Measurements from ENCODE around the gene PEX14. TPM values are rescaled to one million over a fixed set of nuclear protein-coding genes. Genes with fewer than 3 reads are reported as not detected.

The PEX14 gene
- total RNA-seq, 1 experiment from 2014 or later: 36.0 TPM

DNA sequence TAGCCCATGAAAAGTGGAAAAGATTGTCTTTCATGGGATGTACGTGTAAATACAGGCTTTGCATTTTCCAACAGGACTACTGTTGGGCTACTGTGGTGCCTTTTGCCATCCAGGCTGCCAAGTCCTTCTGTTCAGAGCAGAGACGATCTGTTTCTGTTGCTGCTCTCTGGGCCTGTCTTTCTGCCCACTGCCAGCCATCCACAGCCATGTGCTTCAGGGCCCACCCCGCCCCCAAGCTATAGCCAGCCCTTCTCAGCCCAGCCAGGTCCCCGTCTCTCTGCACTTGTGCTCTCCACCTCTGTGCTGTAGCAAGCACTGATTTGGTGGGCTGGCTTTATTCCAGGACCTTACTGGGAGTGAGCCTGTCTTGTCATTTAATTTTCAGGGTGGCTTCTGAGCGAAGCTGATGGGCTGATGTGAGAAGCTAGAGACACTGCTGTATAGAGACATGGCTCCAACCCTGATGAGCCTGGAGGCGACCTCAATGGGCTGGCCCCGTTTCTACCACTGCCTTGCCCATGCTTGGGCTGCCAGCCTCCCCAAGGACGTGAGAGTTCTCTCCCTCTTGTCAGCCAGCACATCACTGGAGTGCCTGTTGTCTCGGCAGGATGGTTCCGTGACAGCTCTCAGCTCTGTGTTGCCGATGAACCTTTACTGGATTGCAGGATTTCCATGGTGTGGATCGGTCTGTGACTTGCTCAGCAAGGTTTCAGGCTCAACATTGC lies 137.8 kb downstream of the PEX14 start:
- Histone ChIP-seq H3K4me1 (ENCODE audit: control insufficient read depth, insufficient read depth, low read length) (no peaks in the 10 kb centered on the region), H3K27ac (ENCODE audit: low read length) (no peak overlapping the region), H3K36me3 (ENCODE audit: control insufficient read depth, insufficient read depth, low read length) (no peaks in the 10 kb centered on the region), H3K4me3 (ENCODE audit: low read depth in 2 of 2, low read length in 2 of 2) (no peak overlapping the region), H3K9me3 (ENCODE audit: control insufficient read depth, insufficient read depth, low read depth, low read length) (no peaks in the 10 kb centered on the region), H3K27me3 (ENCODE audit: control insufficient read depth, insufficient read depth, low read length) (no peaks in the 10 kb centered on the region)
- ATAC-seq: no peak
- CTCF ChIA-PET: no interaction called here
- BruUV-seq (replicated peaks): no TSS peak
- intact Hi-C loops (cut with micrococcal nuclease; ENCODE audit: unreplicated experiment): no loop called here
- POLR2A ChIA-PET: interaction anchor here (0.6 kb wide), 1 partner anchor 11 kb away, joined by 4 read pairs; no protein-coding TSS in a partner anchor
- TF ChIP-seq POLR2AphosphoS5 (IDR thresholded peaks at IDR 0.05; ENCODE audit: low read depth, low read length) (no peak), SIN3A (IDR thresholded peaks at IDR 0.05; ENCODE audit: borderline replicate concordance, insufficient read depth, low read depth, low read length) (no peak), TCF7L2 (IDR thresholded peaks at IDR 0.05; ENCODE audit: low read depth, low read length) (no peak)
- TF ChIP-seq, protein P1, sequence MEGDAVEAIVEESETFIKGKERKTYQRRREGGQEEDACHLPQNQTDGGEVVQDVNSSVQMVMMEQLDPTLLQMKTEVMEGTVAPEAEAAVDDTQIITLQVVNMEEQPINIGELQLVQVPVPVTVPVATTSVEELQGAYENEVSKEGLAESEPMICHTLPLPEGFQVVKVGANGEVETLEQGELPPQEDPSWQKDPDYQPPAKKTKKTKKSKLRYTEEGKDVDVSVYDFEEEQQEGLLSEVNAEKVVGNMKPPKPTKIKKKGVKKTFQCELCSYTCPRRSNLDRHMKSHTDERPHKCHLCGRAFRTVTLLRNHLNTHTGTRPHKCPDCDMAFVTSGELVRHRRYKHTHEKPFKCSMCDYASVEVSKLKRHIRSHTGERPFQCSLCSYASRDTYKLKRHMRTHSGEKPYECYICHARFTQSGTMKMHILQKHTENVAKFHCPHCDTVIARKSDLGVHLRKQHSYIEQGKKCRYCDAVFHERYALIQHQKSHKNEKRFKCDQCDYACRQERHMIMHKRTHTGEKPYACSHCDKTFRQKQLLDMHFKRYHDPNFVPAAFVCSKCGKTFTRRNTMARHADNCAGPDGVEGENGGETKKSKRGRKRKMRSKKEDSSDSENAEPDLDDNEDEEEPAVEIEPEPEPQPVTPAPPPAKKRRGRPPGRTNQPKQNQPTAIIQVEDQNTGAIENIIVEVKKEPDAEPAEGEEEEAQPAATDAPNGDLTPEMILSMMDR (IDR thresholded peaks at IDR 0.05): no peak
- TF ChIP-seq, protein P2, sequence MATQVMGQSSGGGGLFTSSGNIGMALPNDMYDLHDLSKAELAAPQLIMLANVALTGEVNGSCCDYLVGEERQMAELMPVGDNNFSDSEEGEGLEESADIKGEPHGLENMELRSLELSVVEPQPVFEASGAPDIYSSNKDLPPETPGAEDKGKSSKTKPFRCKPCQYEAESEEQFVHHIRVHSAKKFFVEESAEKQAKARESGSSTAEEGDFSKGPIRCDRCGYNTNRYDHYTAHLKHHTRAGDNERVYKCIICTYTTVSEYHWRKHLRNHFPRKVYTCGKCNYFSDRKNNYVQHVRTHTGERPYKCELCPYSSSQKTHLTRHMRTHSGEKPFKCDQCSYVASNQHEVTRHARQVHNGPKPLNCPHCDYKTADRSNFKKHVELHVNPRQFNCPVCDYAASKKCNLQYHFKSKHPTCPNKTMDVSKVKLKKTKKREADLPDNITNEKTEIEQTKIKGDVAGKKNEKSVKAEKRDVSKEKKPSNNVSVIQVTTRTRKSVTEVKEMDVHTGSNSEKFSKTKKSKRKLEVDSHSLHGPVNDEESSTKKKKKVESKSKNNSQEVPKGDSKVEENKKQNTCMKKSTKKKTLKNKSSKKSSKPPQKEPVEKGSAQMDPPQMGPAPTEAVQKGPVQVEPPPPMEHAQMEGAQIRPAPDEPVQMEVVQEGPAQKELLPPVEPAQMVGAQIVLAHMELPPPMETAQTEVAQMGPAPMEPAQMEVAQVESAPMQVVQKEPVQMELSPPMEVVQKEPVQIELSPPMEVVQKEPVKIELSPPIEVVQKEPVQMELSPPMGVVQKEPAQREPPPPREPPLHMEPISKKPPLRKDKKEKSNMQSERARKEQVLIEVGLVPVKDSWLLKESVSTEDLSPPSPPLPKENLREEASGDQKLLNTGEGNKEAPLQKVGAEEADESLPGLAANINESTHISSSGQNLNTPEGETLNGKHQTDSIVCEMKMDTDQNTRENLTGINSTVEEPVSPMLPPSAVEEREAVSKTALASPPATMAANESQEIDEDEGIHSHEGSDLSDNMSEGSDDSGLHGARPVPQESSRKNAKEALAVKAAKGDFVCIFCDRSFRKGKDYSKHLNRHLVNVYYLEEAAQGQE (IDR thresholded peaks at IDR 0.05; ENCODE audit: insufficient read depth in 1 of 2, low read depth in 2 of 2, low read length in 1 of 2): no peak
- in situ Hi-C loops (cut with HindIII; ENCODE audit: low pct_unique_long_range_greater_than_20kb, low sequenced_read_pairs): no loop called here
- DNase-seq (ENCODE audit: low read depth, low spot score): no peak

DNA sequence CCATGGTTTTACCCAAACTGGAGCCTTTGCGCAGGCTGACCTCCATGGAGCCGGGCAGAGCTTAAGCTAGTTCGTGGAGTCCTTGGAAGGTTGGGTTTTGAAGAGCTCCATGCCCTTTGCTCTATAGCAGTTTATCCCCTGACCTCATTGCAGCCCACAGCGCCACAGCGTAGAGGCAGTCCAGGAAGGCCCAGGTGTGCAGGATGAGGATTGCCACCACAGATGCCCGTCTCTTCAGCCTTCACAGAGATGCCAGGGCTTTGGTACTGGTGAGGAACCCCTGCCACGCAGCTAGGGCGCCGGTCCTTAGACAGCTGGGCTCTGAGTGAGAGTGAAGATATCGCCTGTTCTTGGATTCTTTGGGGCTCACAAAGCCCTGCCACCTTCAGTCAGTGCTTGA lies 138.6 kb downstream of the PEX14 start:
- no peak for DNase-seq (ENCODE audit: low read depth, low spot score)
- H3K27me3 ChIP-seq (ENCODE audit: control insufficient read depth, insufficient read depth, low read length): no peaks in the 10 kb centered on the region
- in situ Hi-C loops (cut with HindIII; ENCODE audit: low pct_unique_long_range_greater_than_20kb, low sequenced_read_pairs): no loop called here
- BruUV-seq (replicated peaks): no TSS peak
- TF ChIP-seq SIN3A (IDR thresholded peaks at IDR 0.05; ENCODE audit: borderline replicate concordance, insufficient read depth, low read depth, low read length) (no peak), POLR2AphosphoS5 (IDR thresholded peaks at IDR 0.05; ENCODE audit: low read depth, low read length) (no peak), TCF7L2 (IDR thresholded peaks at IDR 0.05; ENCODE audit: low read depth, low read length) (no peak)
- TF ChIP-seq, protein P2 (IDR thresholded peaks at IDR 0.05; ENCODE audit: insufficient read depth in 1 of 2, low read depth in 2 of 2, low read length in 1 of 2): no peak
- TF ChIP-seq, protein P1 (IDR thresholded peaks at IDR 0.05): no peak
- H3K9me3 ChIP-seq (ENCODE audit: control insufficient read depth, insufficient read depth, low read depth, low read length): no peaks in the 10 kb centered on the region
- ATAC-seq: no peak
- CTCF ChIA-PET: no interaction called here
- no peaks in the 10 kb centered on the region for H3K4me1 ChIP-seq (ENCODE audit: control insufficient read depth, insufficient read depth, low read length)
- H3K4me3 ChIP-seq (ENCODE audit: low read depth in 2 of 2, low read length in 2 of 2): no peak overlapping the region
- POLR2A ChIA-PET: no interaction called here
- H3K36me3 ChIP-seq (ENCODE audit: control insufficient read depth, insufficient read depth, low read length): no peaks in the 10 kb centered on the region
- no peak overlapping the region for H3K27ac ChIP-seq (ENCODE audit: low read length)
- intact Hi-C loops (cut with micrococcal nuclease; ENCODE audit: unreplicated experiment): no loop called here

Data from Panc1 (cell line).